ENCODE measurements around the gene KCNQ1. TPM values are rescaled to one million over a fixed set of nuclear protein-coding genes. Genes with fewer than 3 reads are reported as not detected.

KCNQ1 gene
- total RNA-seq, 1 donor from 2014 or later: 43.0 TPM

DNA sequence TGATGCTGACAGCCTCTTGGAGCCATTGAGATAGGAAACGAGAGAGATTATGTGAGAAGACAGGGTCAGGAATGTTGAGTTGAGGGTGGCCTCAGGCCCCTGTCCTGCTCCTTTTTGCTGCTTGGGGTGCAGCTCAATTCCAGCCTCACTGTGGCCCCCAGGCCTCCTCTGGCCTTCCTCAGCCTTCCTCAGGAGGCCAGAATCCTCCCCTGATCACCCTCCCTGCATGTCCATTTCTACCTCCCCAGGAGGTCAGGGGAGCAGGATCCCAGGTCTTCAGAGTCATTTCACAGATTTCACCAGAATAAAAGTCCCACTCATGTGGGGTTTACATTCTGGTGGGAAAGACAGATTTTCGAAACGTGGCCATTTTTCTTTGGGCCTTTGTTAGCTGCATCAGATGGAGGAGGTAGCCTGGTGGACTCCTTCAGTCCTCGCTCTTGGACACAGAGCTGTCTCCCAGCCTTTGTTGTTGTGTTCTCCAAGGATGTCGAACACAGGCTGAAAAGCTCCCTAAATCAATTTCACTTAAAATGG is 257.2 kb downstream of the KCNQ1 start:
- intact Hi-C loops (cut with DNase I): no loop called here
- peak; percentile 20 for DNase-seq (ENCODE audit: low spot score)

DNA sequence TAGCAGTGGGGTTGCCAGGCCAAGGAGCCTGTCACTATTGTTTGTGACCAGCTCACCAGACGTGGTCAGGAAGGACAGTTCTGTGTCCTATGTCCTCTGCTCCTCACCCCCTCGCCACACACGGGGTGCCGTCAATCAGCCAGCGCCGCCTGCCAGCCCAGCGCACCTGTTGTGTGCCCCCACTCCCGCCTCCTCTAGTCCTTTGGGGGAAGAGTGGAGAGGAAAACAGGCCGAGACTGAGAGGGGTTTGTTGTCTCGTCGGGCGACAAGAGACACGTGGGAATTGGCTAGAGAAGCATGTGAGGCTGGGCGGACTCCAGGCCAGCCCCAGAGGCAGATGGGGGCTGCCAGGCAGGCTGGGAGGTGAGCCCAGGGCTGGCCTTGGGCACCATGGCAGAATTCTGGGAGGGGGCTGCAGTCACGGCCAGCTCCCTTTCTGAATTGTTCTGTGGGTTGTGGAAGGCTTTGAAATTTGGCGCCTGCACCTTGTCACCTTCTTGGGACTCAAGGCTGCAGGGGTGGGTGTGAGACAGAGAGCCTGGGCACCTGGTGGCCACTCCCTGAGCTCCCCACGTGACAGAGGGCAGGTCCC is 258.1 kb downstream of the KCNQ1 start:
- peak; percentile 66 for DNase-seq (ENCODE audit: low spot score)
- intact Hi-C loops (cut with DNase I): no loop called here

DNA sequence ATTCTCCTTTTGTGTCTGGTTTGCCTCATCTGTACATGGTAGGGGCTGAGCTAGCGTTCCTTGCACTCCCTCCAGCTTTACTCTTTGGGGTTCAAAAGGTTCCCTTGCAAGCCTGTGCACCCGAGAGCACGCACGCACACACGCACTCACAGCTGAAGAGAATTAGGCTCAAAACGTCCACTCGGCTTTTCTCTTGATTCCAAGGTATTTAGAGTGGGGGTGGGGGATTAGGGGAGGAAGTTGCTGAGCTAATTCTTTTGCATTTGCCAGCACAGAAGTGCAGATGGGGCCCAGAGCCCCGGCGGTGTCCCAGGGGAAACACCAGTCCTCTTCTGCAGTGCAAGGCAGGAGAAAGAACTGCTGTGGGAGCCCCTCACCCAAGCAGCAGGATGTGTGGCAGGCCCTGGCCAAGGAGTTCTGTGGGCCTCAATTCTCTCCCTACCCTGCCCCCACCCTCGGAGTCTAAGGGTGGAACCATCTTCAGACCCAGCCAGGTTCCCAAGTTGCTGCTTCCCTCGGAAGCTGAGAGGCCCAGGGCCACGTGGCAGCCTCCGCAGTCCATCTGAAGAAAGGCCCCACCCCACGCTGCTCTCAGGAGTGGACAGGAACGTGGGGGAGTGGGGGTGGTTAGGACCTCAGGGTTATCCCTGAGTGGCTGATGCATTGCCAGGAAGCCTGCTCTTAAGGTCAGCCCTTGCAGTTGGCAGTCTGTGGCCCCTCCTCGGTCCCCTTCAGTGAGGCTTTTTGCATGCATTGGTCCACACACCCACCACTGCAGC is 258.7 kb downstream of the KCNQ1 start:
- intact Hi-C loops (cut with DNase I): no loop called here
- DNase-seq (ENCODE audit: low spot score): peak; percentile 14

DNA sequence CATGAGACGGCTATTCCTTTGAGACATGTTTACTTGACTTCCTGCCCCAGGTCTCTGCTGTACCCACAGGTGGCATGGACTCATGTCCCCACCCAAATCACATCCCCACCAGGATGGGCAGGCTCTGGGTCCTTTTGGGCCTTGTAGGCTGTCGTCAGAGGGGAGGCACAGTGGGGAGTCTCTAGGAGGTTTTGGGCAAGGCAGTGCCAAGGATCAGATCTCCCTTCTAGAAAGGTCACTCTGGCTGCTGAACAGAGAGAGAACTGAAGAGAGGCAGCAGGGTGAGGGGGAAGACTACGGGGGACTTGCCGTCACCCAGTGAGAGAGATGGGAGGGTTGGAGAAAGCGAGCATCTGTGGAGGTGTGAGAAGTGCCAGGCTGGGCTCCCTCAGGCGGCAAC is 259.5 kb downstream of the KCNQ1 start:
- DNase-seq (ENCODE audit: low spot score): peak; percentile 35
- intact Hi-C loops (cut with DNase I): no loop called here

DNA sequence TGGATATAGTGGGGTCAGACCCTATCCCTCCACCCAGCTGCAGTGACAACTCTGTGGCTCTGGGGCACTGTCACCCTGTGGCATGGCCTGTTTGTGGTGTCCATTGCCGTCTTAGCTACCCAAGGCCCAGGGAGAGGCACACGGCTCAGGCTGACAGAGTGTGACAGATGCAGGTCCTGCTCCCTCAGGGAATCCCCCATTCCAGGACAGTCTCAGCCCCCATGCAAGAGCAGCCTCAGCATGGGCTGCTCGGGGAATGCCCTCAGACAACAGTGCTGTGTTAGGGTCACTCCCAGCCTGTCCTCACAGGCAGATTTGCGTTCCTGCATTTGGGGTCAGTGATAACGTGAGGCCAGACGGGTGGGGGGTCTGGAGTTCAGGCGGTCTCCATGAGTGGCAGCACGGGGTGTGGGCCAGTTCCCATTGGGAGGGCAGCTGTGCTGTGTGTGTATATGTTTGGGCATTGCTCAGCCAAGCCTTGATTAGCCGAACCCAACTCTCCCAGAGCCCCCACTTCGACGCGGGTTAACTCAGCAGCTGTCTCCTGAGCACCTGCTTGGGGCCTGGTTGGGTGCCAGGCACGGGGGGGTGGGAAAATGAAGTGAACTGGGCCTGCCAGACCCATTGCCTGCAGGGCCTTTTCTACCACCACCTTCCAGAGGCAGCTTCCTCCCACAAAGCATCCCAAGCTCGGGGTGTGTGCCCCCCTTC is 260.2 kb downstream of the KCNQ1 start:
- intact Hi-C loops (cut with DNase I): no loop called here
- peak; percentile 6 for DNase-seq (ENCODE audit: low spot score)

DNA sequence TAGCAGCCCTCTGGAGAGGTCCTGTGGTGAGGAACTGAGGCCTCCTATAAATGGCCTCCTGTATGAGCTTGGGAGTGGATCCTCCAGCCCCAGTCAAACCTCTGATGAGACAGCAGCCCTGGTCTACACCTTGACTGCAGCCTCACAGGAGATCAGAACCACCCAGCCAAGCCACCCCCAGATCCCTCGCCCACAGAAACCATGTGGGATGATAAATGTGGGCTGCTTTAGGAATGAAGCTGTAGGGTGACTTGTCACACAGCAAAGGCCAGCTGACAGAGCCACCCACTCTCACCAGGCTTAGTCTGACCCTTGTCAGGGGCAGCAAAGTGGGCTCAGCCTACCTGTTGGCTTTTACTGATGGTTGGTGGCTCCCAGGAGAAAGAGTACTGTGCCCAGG is 261.5 kb downstream of the KCNQ1 start:
- intact Hi-C loops (cut with DNase I): no loop called here
- DNase-seq (ENCODE audit: low spot score): no peak

DNA sequence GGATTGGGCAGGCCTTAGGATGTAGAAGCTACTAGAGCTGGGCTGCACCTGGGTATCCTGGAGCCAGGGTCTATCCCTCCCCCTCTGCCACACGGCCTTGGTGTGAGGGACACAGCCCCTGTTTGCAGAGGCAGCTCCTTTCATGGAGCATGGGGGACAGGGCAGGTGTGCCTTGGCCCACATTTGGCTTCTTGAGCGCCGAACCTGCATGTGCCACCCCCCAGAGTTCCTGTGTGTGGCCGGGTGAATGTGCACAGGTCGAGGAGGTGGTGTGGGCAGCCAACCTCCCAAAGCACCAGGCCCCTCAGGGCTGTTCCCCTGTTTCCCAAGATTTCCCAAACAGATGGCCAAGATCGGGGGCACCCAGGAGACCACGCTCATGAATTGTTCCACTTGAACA is 262.9 kb downstream of the KCNQ1 start:
- no peak for DNase-seq (ENCODE audit: low spot score)
- intact Hi-C loops (cut with DNase I): no loop called here

DNA sequence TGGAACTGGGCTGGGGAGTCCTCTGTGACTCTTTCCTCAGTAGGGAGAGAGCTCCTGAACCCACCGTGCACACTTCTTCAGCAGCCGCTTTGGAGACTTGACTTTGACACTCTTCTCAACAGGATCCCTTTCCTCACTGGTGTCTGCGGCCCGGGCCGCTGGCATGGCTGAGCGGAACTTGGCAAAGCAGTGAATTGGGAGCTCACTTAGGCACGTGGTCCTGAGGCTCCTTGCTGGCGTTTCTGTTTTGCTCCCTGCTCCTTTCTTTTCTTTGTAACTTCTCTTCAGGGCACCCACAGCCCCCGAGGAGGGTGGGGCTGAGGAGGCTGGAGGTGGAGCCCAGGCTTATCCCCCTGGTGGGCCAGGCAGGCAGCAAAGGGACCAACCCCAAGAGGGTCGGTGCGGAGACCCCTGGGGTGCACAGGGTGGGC is 263.4 kb downstream of the KCNQ1 start:
- intact Hi-C loops (cut with DNase I): no loop called here
- no peak for DNase-seq (ENCODE audit: low spot score)

DNA sequence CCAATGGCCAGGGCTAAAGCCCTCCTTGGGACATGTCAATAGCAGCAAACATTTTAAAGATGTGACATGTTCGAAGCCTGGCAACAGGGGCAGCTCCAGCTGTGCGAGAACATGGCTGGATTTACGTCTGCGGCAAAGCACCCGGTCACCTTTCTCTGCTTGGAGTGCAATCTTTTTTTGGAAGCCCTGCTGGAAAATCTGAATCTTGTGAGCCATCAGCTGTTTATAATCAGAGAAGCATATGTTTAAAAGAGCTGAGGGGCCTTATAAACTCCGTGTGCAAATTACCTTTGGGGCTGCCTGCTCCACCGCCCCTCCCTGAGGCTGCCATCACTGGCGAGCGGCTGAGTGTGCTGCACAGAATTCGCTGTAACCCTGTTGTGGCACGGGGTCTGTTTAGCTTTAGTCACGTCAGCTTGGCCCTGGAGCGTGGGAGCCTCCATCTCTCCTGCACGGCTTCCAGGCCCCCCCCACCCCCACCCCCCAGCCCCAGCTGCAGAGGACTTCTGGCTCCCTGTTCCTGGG is 264.0 kb downstream of the KCNQ1 start:
- DNase-seq (ENCODE audit: low spot score): no peak
- intact Hi-C loops (cut with DNase I): no loop called here

DNA sequence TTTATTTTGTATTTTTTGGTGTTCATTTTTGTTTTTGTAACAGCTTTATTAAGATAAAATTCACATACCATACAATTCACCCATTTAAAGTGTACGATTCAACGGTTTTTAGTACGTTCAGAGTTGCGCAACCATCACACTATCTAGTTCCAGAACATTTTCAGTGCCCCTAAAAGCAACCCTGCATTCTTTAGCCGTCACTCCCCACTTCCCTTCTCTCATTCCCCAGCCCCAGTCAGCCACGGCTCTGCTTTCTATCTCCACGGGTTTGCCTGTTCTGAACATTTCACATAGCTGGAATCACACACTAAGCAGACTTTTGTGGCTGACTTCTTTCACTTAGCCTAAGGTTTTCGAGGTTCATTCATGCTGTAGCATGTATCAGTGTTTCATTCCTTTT is 264.6 kb downstream of the KCNQ1 start:
- intact Hi-C loops (cut with DNase I): no loop called here
- DNase-seq (ENCODE audit: low spot score): no peak

DNA sequence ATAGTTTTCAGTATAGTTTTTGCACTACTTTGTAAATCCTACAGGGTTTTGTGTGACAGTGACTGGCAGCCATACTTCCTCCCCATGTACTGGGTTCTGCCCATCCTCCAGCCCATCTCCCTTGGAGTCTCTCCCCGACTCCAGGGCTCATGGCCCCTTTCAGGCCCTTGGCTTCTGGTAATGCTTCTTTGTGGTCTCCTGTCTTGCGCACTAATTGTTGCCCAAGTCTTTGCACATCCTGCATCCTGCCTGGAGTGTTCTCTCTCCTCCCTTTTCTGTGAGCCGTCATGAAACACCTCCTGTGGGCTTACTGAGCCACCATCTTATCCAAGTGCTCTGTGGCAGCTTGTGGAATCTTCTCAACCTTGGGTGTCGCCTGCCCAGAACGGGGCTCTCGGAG is 266.4 kb downstream of the KCNQ1 start:
- no peak for DNase-seq (ENCODE audit: low spot score)
- intact Hi-C loops (cut with DNase I): no loop called here

DNA sequence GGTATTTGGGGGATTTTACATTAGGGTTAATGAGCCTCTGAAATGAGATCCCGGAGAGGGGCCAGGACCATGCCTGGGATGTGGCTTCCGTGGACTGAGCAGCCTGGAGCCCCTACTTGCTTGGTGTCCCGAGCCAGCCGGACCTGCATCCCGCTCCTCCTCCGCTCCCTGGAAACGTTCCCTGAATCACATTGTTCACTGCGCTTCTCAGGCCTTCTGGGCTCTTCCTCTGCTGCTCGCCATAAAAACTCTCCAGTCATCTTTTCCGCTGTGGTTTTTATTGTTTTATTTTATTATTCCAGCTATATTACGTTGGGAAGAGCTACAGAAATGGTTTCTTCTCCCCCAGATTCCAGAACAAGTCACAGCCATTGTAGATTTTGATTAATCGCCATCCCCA is 268.3 kb downstream of the KCNQ1 start:
- intact Hi-C loops (cut with DNase I): no loop called here
- no peak for DNase-seq (ENCODE audit: low spot score)

DNA sequence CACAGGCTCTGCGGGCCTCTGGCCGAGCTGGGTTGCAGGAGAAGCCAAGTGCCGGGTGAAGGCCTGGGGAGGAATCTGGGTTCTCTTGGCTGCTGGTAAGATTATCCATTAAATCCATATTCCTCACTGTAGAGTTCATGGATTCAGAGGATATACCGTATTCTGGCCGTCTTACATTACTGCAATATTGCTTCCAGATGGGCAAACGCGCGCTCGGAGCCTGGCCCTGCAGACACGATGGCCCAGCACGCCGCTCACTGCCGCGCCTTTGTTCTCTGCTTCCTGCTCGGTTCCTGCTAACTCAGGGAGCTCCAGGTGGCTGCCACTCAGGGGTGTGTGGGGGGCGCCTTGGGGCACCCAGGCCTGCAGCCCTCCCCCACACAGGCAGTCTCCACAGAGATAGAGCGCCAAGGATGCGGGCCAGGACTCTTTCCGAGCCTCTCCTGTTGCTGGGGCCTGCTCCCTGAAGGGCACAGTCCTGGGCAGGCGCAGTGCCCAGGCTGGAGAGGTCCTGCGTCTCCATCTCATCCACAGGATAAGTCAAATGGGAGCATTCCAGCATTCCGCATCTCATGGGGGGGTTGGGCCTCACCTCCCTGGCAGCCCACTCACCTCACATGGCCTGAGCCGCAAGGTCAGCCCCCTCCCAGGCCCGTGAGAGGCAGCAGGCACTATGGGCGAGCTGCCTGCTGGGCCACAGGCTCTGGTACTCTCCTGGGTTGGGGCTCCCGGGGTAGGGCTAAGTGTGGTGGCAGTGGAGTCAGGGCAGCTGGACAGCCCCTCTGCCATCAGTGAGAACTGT is 269.1 kb downstream of the KCNQ1 start:
- intact Hi-C loops (cut with DNase I): no loop called here
- DNase-seq (ENCODE audit: low spot score): no peak

DNA sequence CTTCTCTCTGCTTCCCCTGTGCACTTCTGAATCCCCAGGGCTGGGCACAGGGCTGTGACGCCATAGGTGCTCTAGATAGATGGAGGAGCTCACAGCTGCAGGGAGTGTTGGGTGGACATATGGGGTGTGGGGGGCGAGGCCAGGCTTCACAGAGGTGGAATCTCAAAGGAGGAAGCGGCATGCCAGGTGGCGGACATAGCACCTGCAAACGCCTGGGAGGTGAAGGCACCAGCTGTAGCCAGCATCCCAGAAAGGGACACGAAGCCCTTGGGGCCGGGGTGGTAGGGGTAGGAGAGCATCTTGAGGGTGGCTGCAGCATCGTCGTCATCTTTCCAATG is 269.6 kb downstream of the KCNQ1 start:
- no peak for DNase-seq (ENCODE audit: low spot score)
- intact Hi-C loops (cut with DNase I): no loop called here

DNA sequence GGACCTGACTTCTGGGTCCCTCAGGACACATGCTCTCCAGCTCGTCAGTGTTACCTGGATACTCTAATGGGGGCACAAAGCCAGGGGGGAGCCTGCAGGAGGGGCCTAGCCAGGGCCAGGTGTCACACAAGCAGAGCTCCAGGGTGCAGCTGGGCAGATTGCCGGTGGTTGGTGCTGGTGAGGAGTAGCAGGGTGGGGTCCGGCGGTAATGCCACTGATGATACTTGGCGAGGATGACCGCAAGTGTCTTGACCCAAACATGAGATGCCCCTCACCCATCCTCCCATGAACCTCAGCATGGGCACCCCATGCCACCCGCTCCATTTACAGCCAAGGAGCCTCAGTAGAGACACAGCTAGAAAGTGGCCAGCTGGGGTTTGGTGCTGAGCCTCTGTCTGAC is 270.1 kb downstream of the KCNQ1 start:
- intact Hi-C loops (cut with DNase I): no loop called here
- no peak for DNase-seq (ENCODE audit: low spot score)

DNA sequence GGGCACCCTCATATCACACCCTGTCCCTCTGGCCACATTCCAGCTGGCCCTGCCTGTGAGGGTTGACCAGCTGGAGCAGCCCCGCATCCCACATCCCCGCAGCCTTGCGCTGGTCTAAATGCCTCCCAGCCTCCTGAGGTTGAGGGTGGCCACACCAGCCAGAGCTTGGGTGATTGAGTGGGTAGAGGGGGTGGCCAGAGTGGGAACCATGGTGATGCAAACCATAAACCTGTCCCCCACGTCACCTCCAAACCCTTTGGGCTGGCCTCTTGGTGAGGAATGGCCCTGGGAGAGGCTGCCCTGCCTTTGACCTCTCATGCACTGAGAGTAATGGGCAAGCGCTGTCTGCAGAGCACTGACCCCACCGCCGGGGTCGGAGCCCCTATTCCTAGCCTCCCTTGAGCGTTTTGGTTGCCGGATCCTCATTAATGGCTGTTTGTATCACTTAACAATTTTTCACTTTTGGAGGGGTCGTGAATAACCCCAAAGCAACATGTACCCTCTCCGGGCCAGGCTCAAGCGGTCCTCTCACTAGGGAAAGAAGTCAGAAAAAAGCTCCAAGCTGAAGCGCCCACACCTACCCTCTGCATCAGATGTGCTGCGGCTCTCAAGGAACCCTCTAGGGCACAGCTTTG is 271.0 kb downstream of the KCNQ1 start:
- intact Hi-C loops (cut with DNase I): no loop called here
- DNase-seq (ENCODE audit: low spot score): no peak

DNA sequence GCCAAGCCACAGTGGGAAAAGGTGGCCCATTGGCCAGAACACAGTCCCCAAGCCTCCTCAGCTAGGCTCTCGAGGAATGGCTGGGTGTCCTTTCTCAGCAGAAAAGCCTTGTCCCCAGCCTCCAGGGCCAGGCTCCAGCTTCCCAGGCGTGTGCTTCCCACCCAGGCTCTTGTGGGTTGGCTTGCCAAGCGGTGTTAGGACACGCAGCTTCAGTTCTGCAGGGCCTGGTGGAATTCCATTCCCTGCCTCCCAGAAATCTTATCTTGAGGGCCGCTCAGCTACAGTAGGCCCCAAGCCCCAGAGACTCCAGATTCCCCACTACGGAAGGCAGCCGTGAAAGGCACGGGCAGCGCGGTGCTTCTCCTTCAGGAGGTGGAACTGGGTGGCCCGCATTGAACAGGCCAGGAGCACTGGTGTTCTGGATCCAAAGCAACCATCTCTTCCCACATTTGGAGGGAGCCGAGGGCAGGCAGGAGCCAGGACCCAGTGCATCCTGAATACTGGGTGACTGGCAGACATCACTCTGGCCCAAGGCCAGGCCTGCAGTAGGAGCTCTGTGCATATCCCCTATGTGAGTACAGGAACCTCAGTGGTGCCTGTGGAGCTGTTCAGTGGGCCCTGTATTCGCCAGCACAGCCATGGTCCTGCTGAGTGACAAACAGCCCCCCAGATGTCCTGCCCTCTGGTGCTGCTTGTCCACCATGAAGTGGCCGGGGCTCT is 271.7 kb downstream of the KCNQ1 start:
- intact Hi-C loops (cut with DNase I): no loop called here
- DNase-seq (ENCODE audit: low spot score): no peak

DNA sequence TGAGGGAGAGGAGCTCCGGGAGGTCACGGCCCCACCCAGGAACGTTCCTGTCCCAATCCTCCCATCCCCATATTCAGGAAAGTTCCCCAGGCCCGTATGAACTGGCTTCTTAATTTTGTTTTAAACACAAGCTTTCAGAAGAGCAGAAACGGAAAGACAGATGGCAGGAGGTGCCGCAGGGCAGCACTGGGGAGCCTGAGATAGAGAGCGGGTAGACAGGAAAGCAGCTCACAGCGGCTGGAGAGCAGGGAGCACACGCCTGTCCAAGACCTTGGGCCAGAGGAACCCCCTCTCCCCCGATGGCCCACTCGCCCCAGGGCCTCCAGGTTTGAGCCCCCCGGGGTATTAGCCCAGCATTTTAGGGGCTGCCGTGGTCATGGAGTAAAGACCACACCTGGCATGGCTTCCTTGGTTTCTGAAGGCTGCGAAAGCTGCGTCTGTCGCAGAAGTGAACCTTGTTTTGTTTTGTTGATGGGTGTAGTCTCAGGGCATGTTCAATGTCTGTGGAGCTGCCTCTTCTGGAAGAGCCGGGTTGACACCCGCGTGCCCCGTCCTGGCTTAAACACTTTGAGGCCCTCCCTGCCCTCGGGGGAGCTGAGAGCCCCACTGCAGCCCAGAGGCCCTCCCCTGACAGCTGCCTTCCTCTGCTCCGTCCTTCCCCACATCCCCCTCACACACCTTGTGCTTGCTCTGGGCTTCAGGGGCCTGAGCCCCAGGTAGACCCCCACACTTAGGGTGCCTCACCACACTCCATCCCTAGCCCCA is 272.9 kb downstream of the KCNQ1 start:
- intact Hi-C loops (cut with DNase I): no loop called here
- DNase-seq (ENCODE audit: low spot score): no peak

Data from cardiac septum (tissue), 1 donor.